MM.1S (cell line): ENCODE measurements around the gene CSKMT.
A peak's percentile ranks its signal among the peaks of the same experiment; 100 is the strongest.

ENCODE experiments used
- DNase-seq: peaks from one replicate; pipeline ENCODE4 v3.0.0-alpha.2; 2015
- H2AFZ ChIP-seq: fragments of 300-600 bp; sonication (generic); 2 replicates; pipeline ENCODE4 v1.6.0; 2016; ENCODE audit warnings: antibody characterized with exemption, low read length
- H3F3A ChIP-seq: fragments of 300-600 bp; sonication (generic); 2 replicates; pipeline ENCODE4 v1.6.1; 2016; ENCODE audit warnings: mild to moderate bottlenecking, antibody characterized with exemption, low read length, moderate library complexity, mixed read lengths; ENCODE audit not compliant: insufficient read depth
- H3K27ac ChIP-seq: fragments of 300-600 bp; sonication (generic); 2 replicates; pipeline ENCODE4 v1.5.1; 2016; ENCODE audit warnings: mild to moderate bottlenecking, low read length
- H3K27me3 ChIP-seq: fragments of 300-600 bp; sonication (generic); replicated peaks from 2 replicates; pipeline ENCODE4 v1.6.0; 2016; ENCODE audit warnings: low read length; ENCODE audit not compliant: insufficient read depth
- H3K36me3 ChIP-seq: fragments of 300-600 bp; sonication (generic); replicated peaks from 2 replicates; pipeline ENCODE4 v1.6.1; 2016; ENCODE audit warnings: mild to moderate bottlenecking, low read length, mixed read lengths; ENCODE audit not compliant: insufficient read depth
- H3K4me1 ChIP-seq: fragments of 300-600 bp; sonication (generic); 2 replicates; pipeline ENCODE4 v1.6.1; 2016; ENCODE audit warnings: low read length, mixed read lengths
- H3K4me2 ChIP-seq: fragments of 300-600 bp; sonication (generic); 2 replicates; pipeline ENCODE4 v1.6.0; 2016; ENCODE audit warnings: low read depth, low read length
- H3K4me3 ChIP-seq: fragments of 300-600 bp; sonication (generic); 2 replicates; pipeline ENCODE4 v1.5.1; 2016; ENCODE audit warnings: low read length, mixed read lengths
- H3K79me2 ChIP-seq: fragments of 300-600 bp; sonication (generic); 2 replicates; pipeline ENCODE4 v1.6.1; 2016; ENCODE audit warnings: mixed run types, low read length, mixed read lengths
- H3K9ac ChIP-seq: fragments of 300-600 bp; sonication (generic); 2 replicates; pipeline ENCODE4 v1.6.1; 2016; ENCODE audit warnings: low read length, mixed read lengths
- H3K9me2 ChIP-seq: fragments of 300-600 bp; sonication (generic); replicated peaks from 2 replicates; pipeline ENCODE4 v1.6.1; 2016; ENCODE audit warnings: mild to moderate bottlenecking, low read length, mixed read lengths; ENCODE audit not compliant: insufficient read depth
- H3K9me3 ChIP-seq: fragments of 300-600 bp; sonication (generic); replicated peaks from 2 replicates; pipeline ENCODE4 v1.6.1; 2016; ENCODE audit warnings: mild to moderate bottlenecking, low read length, mixed read lengths; ENCODE audit not compliant: insufficient read depth
- H4K20me1 ChIP-seq: fragments of 300-600 bp; sonication (generic); 2 replicates; pipeline ENCODE4 v1.6.1; 2016; ENCODE audit warnings: mild to moderate bottlenecking, low read length, moderate library complexity, mixed read lengths; ENCODE audit not compliant: insufficient read depth
- EZH2 ChIP-seq: fragments of 300-600 bp; sonication (generic); optimal IDR thresholded peaks from 2 replicates; pipeline ENCODE3; 2017; ENCODE audit warnings: low read depth, mild to moderate bottlenecking, antibody characterized with exemption, low read length, mixed read lengths
- EZH2phosphoT487 ChIP-seq: fragments of 300-600 bp; sonication (generic); IDR thresholded peaks from 2 replicates; pipeline ENCODE4 v1.6.1; 2018; ENCODE audit warnings: antibody characterized with exemption, low read length
- TF ChIP-seq, protein P1 (sequence below): fragments of 300-600 bp; sonication (generic); IDR thresholded peaks from 2 replicates; pipeline ENCODE4 v1.5.1; 2016; ENCODE audit warnings: antibody characterized with exemption, low read length, mixed read lengths

Gene CSKMT

DNA sequence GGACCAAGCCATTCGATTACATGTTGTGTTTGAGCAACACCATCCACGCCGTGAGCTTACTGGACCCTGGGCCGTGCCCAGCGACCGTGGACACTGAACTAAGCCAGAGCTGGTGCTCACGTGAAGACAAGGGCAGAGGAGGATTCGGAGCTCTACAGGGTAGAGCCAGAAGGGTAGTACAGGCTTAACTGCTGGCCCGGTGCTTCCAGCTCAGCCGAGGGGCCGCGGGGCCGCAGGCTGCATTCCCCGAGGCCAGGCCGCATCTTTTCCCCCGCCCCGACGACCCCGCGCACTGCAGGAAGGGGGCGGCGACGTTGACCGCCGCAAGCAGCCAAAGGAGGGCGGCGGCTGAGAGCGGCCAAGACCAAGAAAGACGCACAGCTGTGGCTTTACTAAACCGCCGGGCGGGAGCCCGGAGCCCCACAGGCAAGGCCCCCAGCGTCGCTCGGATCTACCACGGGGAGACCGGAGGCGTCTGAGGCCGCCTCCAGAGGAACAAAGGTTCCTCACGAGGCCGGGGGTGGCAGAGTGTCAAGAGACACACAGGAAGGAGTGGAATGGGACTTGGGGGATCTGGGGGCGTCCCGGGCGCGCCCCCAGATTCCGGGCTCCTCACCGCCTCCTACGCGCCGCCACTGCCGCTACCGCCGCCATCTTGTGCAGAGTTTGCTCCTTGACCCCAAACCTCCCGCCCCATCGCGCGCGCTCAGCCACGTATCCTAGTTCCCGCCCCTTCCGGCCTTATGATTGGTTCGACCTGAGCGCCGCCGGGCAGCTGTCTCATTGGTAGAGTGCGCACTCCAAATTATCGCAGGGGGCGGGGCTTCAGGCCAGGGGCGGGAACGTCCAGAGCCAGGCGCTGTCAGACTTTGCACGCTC lies 18.9 kb upstream of the CSKMT start, which contains the start of gene GANAB:
TSS of gene GANAB (minus strand) at position 668 of the 879 bp plus-strand sequence. CDS start at position 654, 14 bp downstream.
- Histone ChIP-seq H3K4me3 (peak within 1 kb of the TSS; percentile 89), H3K4me2 (peak within 1 kb of the TSS; percentile 89), H3K27me3 (no peaks in the 10 kb centered on the region), H2AFZ (peak within 1 kb of the TSS; percentile 40), H3K4me1 (peaks cover 9% of the 10 kb centered on the region), H3K79me2 (peaks cover 66% of the 10 kb centered on the region), H4K20me1 (no peaks in the 10 kb centered on the region), H3K9me3 (no peaks in the 10 kb centered on the region), H3K9ac (peak within 1 kb of the TSS; percentile 95), H3K36me3 (0 out of 2 replicates have a peak, but pooled peaks cover 8% of the 10 kb centered on the region), H3F3A (peaks cover 5% of the 10 kb centered on the region; the same call in 1 of the 2 replicates), H3K27ac (peak within 1 kb of the TSS; percentile 61; the same call in 1 of the 2 replicates), H3K9me2 (no peaks in the 10 kb centered on the region)
- no peak for TF ChIP-seq EZH2phosphoT487
- no peak for TF ChIP-seq EZH2
- TF ChIP-seq, protein P1, sequence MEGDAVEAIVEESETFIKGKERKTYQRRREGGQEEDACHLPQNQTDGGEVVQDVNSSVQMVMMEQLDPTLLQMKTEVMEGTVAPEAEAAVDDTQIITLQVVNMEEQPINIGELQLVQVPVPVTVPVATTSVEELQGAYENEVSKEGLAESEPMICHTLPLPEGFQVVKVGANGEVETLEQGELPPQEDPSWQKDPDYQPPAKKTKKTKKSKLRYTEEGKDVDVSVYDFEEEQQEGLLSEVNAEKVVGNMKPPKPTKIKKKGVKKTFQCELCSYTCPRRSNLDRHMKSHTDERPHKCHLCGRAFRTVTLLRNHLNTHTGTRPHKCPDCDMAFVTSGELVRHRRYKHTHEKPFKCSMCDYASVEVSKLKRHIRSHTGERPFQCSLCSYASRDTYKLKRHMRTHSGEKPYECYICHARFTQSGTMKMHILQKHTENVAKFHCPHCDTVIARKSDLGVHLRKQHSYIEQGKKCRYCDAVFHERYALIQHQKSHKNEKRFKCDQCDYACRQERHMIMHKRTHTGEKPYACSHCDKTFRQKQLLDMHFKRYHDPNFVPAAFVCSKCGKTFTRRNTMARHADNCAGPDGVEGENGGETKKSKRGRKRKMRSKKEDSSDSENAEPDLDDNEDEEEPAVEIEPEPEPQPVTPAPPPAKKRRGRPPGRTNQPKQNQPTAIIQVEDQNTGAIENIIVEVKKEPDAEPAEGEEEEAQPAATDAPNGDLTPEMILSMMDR = no peak
- DNase-seq = peak; percentile 99

DNA sequence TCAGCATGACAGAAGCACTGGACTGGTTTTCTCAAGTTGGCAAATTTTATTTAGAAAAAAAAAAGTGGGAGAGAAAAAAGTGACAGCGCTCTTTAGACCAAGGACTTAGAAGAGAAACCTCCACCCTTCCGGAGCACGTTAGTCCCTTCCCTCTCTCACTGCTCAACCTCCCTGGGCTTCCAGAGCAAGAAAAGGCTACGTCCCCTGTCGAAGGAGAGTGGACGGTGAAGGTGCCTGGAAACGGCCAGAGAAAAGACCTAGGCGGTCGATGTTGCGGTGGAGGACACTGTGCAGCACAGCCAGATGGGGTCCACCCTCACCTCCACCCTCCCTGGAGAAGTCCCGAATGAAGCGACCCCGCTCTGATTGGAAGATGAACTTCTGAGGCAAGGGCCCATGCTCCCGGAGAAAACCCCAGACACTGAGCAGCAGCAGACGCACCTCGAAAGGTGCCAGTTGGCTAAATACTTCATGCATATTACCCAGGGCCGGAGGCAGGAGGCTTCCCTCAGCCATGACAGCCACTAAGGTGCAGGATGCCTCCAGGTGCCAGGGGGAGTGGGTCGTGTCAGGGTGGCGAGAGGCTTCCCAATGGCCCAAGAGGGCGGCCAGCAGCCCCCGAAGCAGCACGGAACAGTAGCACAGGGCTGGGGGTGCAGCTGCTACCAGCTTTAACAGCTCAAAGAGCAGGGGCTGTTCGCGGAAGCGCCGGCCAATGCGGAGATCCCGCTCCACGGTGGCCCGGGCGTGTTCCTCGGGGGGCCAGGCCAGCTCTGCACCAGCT lies 18.1 kb upstream of the CSKMT start:
- DNase-seq = no peak
- TF ChIP-seq, protein P1 = no peak
- no peak for TF ChIP-seq EZH2phosphoT487
- TF ChIP-seq EZH2 = no peak
- Histone ChIP-seq H2AFZ (no peak overlapping the region), H3K4me3 (no peak overlapping the region), H3K9ac (no peak overlapping the region), H3K36me3 (0 out of 2 replicates have a peak, but pooled peaks cover 8% of the 10 kb centered on the region), H3K9me2 (no peaks in the 10 kb centered on the region), H3F3A (peaks cover 5% of the 10 kb centered on the region; the same call in 1 of the 2 replicates), H3K4me2 (peak overlapping the region; percentile 36; the same call in 1 of the 2 replicates), H3K79me2 (peaks cover 66% of the 10 kb centered on the region), H4K20me1 (no peaks in the 10 kb centered on the region), H3K4me1 (peaks cover 9% of the 10 kb centered on the region), H3K9me3 (no peaks in the 10 kb centered on the region), H3K27me3 (no peaks in the 10 kb centered on the region), H3K27ac (peak overlapping the region; percentile 4; the same call in 1 of the 2 replicates)

DNA sequence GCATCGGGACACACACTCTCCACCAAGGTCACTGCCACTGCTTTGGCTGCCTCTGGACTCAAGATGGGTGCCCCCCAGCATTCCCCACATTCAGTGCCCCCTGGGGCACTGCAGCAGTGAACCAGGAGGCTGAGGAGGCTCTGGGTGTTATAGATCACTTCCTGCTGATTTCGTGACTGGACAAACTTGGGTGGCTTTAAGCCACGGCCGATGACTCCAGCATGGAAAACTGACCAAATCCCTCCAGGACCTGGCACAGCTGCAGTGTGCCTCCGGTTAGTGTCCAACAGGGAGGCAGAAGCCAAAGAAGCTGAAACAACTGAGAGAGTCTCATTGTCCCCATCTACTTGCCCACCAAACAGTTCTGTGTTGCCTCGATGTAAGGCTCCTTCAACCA lies 17.5 kb upstream of the CSKMT start:
- peaks cover 66% of the 10 kb centered on the region for H3K79me2 ChIP-seq
- H3K27ac ChIP-seq = no peak overlapping the region
- no peaks in the 10 kb centered on the region for H3K9me2 ChIP-seq
- no peak overlapping the region for H2AFZ ChIP-seq
- no peaks in the 10 kb centered on the region for H4K20me1 ChIP-seq
- H3F3A ChIP-seq = peaks cover 5% of the 10 kb centered on the region; the same call in 1 of the 2 replicates
- no peak overlapping the region for H3K9ac ChIP-seq
- DNase-seq = no peak
- H3K4me1 ChIP-seq = peaks cover 9% of the 10 kb centered on the region
- 0 out of 2 replicates have a peak, but pooled peaks cover 8% of the 10 kb centered on the region for H3K36me3 ChIP-seq
- H3K9me3 ChIP-seq = no peaks in the 10 kb centered on the region
- H3K4me3 ChIP-seq = no peak overlapping the region
- no peak overlapping the region for H3K4me2 ChIP-seq
- H3K27me3 ChIP-seq = no peaks in the 10 kb centered on the region
- TF ChIP-seq EZH2phosphoT487 = no peak
- TF ChIP-seq EZH2 = no peak
- TF ChIP-seq, protein P1 = no peak
